Activated T-cell treated with anti-CD3 and anti-CD28 coated beads for 1 hour (primary cell): Measurements from ENCODE around the gene GPR21.

ENCODE experiments used
- DNase-seq: peaks from one replicate; pipeline ENCODE4 v3.0.0-alpha.2; 2020; ENCODE audit warnings: low read depth

GPR21 gene, protein sequence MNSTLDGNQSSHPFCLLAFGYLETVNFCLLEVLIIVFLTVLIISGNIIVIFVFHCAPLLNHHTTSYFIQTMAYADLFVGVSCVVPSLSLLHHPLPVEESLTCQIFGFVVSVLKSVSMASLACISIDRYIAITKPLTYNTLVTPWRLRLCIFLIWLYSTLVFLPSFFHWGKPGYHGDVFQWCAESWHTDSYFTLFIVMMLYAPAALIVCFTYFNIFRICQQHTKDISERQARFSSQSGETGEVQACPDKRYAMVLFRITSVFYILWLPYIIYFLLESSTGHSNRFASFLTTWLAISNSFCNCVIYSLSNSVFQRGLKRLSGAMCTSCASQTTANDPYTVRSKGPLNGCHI

DNA sequence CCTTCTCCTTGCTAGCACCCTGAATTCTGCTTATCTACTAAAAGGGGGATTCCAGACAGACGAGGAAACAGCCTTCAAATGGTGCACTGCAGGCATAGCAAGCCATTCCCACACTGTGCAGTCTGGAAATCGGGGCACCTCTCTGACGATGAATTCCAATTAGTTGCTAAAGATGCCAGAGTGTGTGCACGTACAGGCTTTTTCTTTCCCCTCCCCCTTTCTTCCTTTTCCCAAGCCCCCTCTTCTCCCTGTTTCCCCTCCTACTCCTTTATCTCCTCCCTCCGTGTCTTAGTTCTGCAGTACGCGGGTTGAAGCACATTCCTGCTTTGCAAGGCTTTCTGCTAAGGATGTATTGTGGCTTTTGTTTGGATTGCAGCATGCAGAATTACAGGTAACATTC, at the start of gene GPR21:
Gene GPR21, plus strand, starts transcription at position 316 of the 400 bp plus-strand sequence. CDS start 900 bp downstream, outside the sequence.
- DNase-seq, result no peak

DNA sequence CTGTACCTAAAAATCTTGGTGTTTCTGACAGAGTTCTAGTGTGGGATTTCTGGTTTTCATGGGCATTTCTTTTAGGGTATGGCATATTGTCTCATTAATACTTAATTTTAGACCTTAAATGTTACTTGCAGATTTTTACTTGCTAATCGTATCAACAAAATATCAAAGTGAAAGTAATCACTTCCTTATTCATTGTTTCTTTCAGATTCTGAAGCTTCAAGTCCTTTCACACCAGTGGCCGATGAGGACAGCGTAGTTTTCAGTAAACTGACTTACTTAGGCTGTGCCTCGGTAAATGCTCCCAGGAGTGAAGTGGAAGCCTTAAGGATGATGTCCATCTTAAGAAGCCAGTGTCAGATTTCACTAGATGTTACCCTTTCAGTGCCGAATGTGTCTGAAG, 47.5 kb upstream of the GPR21 start:
- no peak for DNase-seq

- no peak for DNase-seq
These were observed 45.3 kb upstream of the GPR21 start for GRCh38 chr9:122988141-122988540.

DNA sequence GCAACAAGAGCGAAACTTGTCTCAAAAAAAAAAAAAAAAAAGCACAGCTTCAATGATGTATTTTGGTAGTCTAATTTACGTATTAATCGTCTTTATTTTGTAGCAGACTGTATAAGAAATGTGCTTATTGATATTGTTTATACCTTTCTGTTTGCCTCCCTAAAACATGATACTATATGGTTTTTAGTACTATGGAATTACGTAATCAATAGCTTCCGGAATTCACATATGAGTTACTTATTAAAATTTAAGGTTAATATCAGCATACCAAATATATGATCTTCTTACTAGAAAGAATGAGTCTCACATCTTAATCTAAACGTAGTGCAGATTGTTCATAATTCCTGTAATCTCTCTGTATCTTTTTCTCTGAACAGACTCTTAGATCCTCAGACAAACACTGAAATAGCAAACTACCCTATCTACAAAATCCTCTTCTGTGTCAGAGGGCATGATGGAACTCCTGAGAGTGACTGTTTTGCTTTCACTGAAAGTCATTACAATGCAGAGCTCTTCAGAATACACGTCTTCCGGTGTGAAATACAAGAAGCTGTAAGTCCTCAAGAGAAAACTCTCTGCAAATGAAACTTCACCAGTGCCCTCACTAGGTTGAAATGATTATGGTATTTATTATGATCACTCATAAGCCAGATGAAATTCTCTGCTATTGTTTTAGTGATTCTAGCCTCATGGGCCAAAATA, 44.4 kb upstream of the GPR21 start:
- DNase-seq, result no peak

- DNase-seq, result peak; percentile 7
These were observed 42.1 kb upstream of the GPR21 start for GRCh38 chr9:122991370-122991830.

DNA sequence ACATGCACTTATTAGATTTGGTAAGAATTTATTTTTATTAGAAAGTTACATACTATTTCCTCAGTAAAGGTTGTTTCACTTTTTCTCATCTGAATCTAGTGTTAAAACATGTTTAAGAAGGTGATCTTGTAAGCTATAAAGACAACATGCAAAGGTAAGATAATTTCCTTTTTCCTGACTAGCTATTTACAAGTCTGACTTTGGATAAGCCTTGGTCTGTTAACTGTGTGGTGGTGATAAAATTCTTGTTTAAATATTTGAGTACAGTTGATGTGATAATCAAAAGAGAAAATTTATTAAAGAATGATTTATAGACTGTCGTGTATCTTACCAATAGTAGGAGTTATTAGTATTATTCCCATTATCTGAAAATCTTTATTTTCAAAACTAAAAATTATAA, 36.9 kb upstream of the GPR21 start:
- no peak for DNase-seq

- DNase-seq, result no peak
These were observed 35.0 kb upstream of the GPR21 start for GRCh38 chr9:122998448-122998847.

- DNase-seq, result no peak
These were observed 32.9 kb upstream of the GPR21 start for GRCh38 chr9:123000371-123001068.

GRCh38 chr9:123002754-123003153, 30.7 kb upstream of the GPR21 start:
- DNase-seq, result no peak

GRCh38 chr9:123003466-123003865, 30.0 kb upstream of the GPR21 start:
- no peak for DNase-seq

- DNase-seq, result no peak
These were observed 27.5 kb upstream of the GPR21 start for GRCh38 chr9:123005964-123006363.

GRCh38 chr9:123007269-123007668, 26.2 kb upstream of the GPR21 start:
- no peak for DNase-seq

DNA sequence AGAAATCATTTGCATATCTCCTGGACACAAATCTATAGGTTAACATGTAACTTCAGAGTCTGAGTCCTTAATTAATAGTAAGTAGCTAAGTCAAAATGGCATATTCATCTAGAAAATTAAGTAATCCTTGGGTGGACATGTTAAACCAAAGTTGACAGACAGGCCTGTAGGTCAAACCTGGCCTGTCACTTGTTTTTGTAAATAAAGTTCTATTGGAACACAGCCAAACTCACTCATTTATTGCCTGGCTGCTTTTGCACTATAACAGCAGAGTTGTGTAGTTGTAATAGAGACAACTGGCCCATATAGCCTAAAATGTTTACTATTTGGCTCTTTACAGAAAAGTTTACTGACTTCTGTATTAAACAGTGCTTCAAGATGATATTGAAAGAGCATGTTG, 24.6 kb upstream of the GPR21 start:
- DNase-seq, result no peak

GRCh38 chr9:123011380-123011779, 22.1 kb upstream of the GPR21 start:
- DNase-seq, result no peak

GRCh38 chr9:123011878-123012528, 21.5 kb upstream of the GPR21 start:
- no peak for DNase-seq

DNA sequence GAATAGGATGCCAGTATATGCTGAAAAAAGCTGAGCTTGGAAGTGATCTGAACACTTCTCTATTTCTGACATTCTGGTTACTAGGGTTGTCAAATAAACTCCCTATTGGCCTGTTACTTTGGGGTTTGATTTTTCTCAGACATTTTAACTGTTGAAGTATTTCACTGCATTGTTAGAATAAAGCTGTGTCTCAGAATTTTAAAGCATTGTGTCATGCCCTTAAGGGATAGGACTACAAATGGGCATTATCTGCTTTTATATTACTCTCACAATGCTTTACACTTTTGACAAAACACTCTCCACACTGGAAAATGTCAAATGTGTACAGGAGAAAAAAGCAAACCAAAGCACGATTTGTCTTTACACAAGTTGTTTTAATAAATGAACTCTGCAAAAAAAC, 16.8 kb upstream of the GPR21 start:
- no peak for DNase-seq

- no peak for DNase-seq
These were observed 12.7 kb upstream of the GPR21 start for GRCh38 chr9:123020796-123021195.

DNA sequence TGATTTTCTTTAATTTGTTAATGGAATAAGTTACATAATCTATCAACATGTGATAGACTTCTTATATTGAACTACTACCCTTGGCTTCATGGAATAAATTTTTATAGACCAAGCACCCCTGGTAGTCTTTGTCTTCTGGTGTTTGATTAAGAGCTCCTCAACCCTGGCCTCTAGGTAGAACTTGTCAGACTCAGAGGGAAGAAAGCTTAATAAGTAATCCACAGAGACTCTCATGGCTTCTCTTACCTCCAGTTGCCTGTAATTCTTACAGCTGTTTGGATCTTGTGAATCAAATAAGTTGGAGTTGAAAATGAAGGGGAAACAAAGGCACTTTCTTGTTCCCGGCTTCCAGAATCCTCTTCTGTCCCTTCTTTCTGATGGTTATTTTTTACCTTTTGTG, 7.0 kb upstream of the GPR21 start:
- no peak for DNase-seq

- DNase-seq, result no peak
These were observed 6.0 kb upstream of the GPR21 start for GRCh38 chr9:123027517-123027916.

- DNase-seq, result no peak
These were observed 5.3 kb upstream of the GPR21 start for GRCh38 chr9:123028136-123028535.

DNA sequence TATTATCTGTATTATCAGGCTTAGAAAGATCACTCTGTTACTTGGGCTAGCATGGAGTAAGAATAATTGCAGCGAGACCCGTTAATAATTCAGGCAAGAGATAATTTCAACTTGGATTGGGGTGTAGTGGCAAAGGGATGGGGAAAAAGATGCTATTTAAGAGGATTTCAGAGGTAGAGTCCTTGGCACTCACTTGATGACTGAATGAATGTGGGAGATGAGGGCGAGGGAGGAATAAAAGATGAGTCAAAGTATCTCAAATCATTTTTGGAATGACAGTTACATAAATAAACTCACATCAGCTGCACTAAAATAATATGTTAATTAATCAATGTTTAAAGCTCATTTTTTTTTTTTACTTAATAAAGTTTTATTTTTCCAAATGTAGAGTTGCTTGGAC, 4.5 kb upstream of the GPR21 start:
- DNase-seq, result no peak

DNA sequence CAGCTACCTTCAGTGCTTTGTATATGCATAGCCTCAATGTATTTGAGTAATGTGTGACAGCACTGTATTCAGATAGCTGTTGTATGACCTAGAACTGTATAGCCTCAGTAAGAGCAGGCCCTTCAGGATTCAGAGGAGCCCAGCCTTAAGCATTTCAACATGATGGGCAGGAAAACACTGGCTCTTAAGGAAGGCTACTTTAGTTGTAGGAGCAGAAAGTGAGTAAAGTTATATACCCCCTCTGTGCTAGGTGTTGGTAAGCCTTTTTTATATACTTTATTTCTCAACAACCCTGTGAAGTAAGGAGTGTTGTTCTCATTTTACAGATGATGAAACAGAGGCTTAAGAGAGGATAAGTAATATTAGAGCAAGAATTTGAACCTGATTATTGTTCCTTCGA, 1.5 kb upstream of the GPR21 start:
- no peak for DNase-seq
